Smooth muscle cell (in vitro differentiated cells): Measurements from ENCODE around the gene FPGS. TPM values are rescaled to one million over a fixed set of nuclear protein-coding genes. Genes with fewer than 3 reads are reported as not detected.

Source experiments
- DNase-seq: peaks from one replicate; lab custom pipeline; 2025; ENCODE audit not compliant: unreplicated experiment; lab: John Stamatoyannopoulos, UW
- H2AFZ ChIP-seq: fragments of 200-600 bp; sonication (generic); 2 replicates; pipeline ENCODE4 v1.6.0; 2016; ENCODE audit warnings: antibody characterized with exemption, low read depth, mild to moderate bottlenecking
- H3F3A ChIP-seq: fragments of 200-600 bp; sonication (generic); 2 replicates; pipeline ENCODE4 v1.6.0; 2017; ENCODE audit warnings: antibody characterized with exemption, low read depth
- H3K27ac ChIP-seq: fragments of 200-600 bp; sonication (generic); 2 replicates; pipeline ENCODE4 v1.5.1; 2016; ENCODE audit warnings: low read depth, mild to moderate bottlenecking
- H3K27me3 ChIP-seq: fragments of 200-600 bp; sonication (generic); 2 replicates; pipeline ENCODE4 v1.6.1; 2016; ENCODE audit warnings: low read depth, mild to moderate bottlenecking
- H3K36me3 ChIP-seq: fragments of 200-600 bp; sonication (generic); 2 replicates; pipeline ENCODE4 v1.5.1; 2016; ENCODE audit warnings: low read depth
- H3K4me1 ChIP-seq: fragments of 200-600 bp; sonication (generic); 2 replicates; pipeline ENCODE4 v1.5.1; 2016; ENCODE audit warnings: low read depth
- H3K4me2 ChIP-seq: fragments of 200-600 bp; sonication (generic); 2 replicates; pipeline ENCODE4 v1.6.0; 2016; ENCODE audit warnings: mild to moderate bottlenecking
- H3K4me3 ChIP-seq: fragments of 200-600 bp; sonication (generic); 2 replicates; pipeline ENCODE4 v1.5.1; 2016; ENCODE audit warnings: mild to moderate bottlenecking
- H3K79me2 ChIP-seq: fragments of 200-600 bp; sonication (generic); 2 replicates; pipeline ENCODE4 v1.6.0; 2016; ENCODE audit warnings: low read depth, mild to moderate bottlenecking
- H3K9ac ChIP-seq: fragments of 200-600 bp; sonication (generic); 2 replicates; pipeline ENCODE4 v1.6.0; 2016; ENCODE audit warnings: low read depth
- H3K9me3 ChIP-seq: fragments of 200-600 bp; sonication (generic); replicated peaks from 2 replicates; pipeline ENCODE4 v1.5.1; 2016; ENCODE audit warnings: low read depth
- H4K20me1 ChIP-seq: fragments of 200-600 bp; sonication (generic); 2 replicates; pipeline ENCODE4 v1.6.0; 2016; ENCODE audit warnings: low read depth
- CTCF ChIP-seq: fragments of 200-600 bp; sonication (generic); IDR thresholded peaks from 2 replicates; pipeline ENCODE4 v1.5.1; 2017; ENCODE audit warnings: borderline replicate concordance, mild to moderate bottlenecking, antibody characterized with exemption; ENCODE audit not compliant: insufficient read depth, poor library complexity, severe bottlenecking
- WGBS: methylation state at CpG from one replicate; pipeline ENCODE4 v1.1.7; 2016; ENCODE audit warnings: low lambda C conversion rate; 5-methylcytosine and 5-hydroxymethylcytosine counted together
- polyA plus RNA-seq: library from polyadenylated mRNA; unstranded; fragments of >200 nt; fragmentation: Nextera tagmentation; extraction: Ambion mirVana; gene quantifications from 2 replicates; pipeline ENCODE4 v1.2.1, GENCODE V29; 2016
- total RNA-seq: library from RNA; depleted of rRNA; stranded (reverse); fragments of >200 nt; gene quantifications from 2 replicates; pipeline ENCODE4 v1.2.3, GENCODE V29; 2014

The FPGS gene
- total and polyA plus RNA-seq, 2 experiments from 2014 or later: 12.9 to 34.9 TPM

GRCh38 chr9:127853312-127854183, 50.9 kb downstream of the FPGS start:
- Histone ChIP-seq H3K4me3 (peak overlapping the region; percentile 44), H4K20me1 (no peaks in the 10 kb centered on the region), H3K79me2 (peaks cover 12% of the 10 kb centered on the region), H3K9ac (no peak overlapping the region), H3K27me3 (no peaks in the 10 kb centered on the region), H3K36me3 (no peaks in the 10 kb centered on the region), H3K4me1 (no peaks in the 10 kb centered on the region), H3F3A (no peaks in the 10 kb centered on the region), H3K4me2 (peak overlapping the region; percentile 87), H3K27ac (no peak overlapping the region), H2AFZ (peak overlapping the region; percentile 63), H3K9me3 (no peaks in the 10 kb centered on the region)
- 57% methylated on average over 13 of the region's 13 CpGs for WGBS
- DNase-seq: no peak
- TF ChIP-seq CTCF: no peak

- no peaks in the 10 kb centered on the region for H4K20me1 ChIP-seq
- no peaks in the 10 kb centered on the region for H3K36me3 ChIP-seq
- TF ChIP-seq CTCF: no peak
- H3K4me1 ChIP-seq: no peaks in the 10 kb centered on the region
- peak within 1 kb of the TSS; percentile 63 for H2AFZ ChIP-seq
- no peak for DNase-seq
- no peak within 1 kb of the TSS for H3K9ac ChIP-seq
- H3K9me3 ChIP-seq: no peaks in the 10 kb centered on the region
- WGBS: 47% methylated on average over 26 of the region's 37 CpGs
- no peaks in the 10 kb centered on the region for H3K27me3 ChIP-seq
- H3K4me2 ChIP-seq: peak within 1 kb of the TSS; percentile 87
- peak within 1 kb of the TSS; percentile 44 for H3K4me3 ChIP-seq
- H3K27ac ChIP-seq: no peak within 1 kb of the TSS
- no peaks in the 10 kb centered on the region for H3F3A ChIP-seq
- H3K79me2 ChIP-seq: peaks cover 12% of the 10 kb centered on the region
Measured at GRCh38 chr9:127854184-127854806, 51.6 kb downstream of the FPGS start, which contains the start of gene ENG. TSS of gene ENG (minus strand) at chr9:127854658. CDS start at chr9:127854355, 303 bp downstream.

GRCh38 chr9:127854960-127855359, 52.3 kb downstream of the FPGS start:
- 87% methylated on average over 11 of the region's 11 CpGs for WGBS
- no peak for TF ChIP-seq CTCF
- Histone ChIP-seq H3K4me1 (no peaks in the 10 kb centered on the region), H3K4me2 (peak overlapping the region; percentile 87), H3K36me3 (no peaks in the 10 kb centered on the region), H3K9me3 (no peaks in the 10 kb centered on the region), H3K27ac (no peak overlapping the region), H3K4me3 (no peak overlapping the region), H3K27me3 (no peaks in the 10 kb centered on the region), H4K20me1 (no peaks in the 10 kb centered on the region), H3F3A (no peaks in the 10 kb centered on the region), H3K9ac (no peak overlapping the region), H2AFZ (no peak overlapping the region), H3K79me2 (peaks cover 12% of the 10 kb centered on the region)
- DNase-seq: no peak
